DMS114 treated with DMSO at 0.1 percent for 48 hours (cell line): ENCODE results near the gene UNK.
"Not testable (repeated sequence)": the region's sequence is repeated elsewhere in the genome, so short reads cannot be mapped to it uniquely, and the experiment has no call there.

Experiments used
- DNase-seq: peaks from one replicate; lab custom pipeline; 2025; ENCODE audit not compliant: unreplicated experiment; lab: John Stamatoyannopoulos, UW

Gene UNK

DNA sequence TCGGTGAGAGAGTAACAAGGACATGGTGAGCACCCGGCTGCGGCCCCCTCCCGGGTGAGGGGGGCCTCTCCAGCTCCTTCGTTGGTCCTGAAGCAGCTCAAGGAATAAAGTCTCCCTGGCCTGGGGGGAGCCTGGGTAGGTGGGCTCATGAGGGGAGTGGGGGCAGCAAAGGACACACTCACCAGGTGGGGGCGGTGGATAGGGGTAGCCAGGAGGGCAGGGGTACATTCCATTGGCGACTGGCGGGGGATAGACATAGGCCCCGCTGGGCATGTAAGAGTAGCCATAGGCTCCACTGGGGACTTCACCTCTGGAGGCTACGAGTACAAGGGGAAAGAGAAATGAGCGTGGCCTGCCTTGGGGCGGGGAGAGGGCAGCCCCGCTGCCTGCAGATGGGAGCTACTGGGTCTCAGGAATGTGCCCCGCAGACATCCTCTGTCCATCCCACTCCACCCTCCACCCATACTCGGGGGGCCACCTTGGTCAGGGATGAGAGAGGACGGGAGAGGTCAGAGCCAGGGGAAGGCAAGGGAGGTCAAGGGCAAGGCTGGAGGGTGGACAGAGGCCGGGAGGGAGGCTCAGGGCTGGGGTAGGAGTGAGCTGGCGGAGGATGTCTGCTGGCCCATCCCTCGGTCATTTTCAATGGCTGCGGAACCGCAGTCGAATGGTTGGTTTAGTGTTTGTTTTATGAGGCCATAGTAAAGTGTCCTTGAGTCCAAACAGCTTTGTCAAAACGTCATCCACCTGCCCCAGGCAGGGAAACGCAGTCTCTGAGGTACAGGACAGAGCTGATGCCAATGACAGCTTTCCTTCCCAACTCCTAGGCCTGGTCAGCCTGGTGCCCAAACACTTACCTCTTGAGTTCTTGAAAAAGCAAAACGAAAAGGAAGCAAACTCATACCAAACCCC lies 63.3 kb downstream of the UNK start:
- DNase-seq, result no peak

GRCh38 chr17:75848523-75849278 lies 64.1 kb downstream of the UNK start:
- no peak for DNase-seq

DNA sequence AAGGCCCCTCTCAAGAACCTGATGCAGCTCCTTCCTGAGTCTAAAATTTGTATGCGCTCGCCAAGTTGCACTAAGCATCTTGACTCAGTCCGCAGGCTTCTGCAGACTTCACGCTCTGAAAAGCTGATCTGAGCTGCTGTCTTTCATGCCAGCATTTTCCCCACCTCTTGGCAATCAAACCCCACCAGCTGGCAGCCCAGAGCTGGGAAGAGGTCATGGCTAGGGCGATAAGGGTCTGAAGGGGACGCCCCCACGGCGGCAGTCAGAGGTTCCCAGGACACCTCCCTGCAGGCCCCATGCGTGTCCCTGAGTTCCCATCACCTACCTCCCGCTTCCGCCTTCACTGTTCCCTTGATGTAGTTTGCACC lies 64.7 kb downstream of the UNK start:
- no peak for DNase-seq

DNA sequence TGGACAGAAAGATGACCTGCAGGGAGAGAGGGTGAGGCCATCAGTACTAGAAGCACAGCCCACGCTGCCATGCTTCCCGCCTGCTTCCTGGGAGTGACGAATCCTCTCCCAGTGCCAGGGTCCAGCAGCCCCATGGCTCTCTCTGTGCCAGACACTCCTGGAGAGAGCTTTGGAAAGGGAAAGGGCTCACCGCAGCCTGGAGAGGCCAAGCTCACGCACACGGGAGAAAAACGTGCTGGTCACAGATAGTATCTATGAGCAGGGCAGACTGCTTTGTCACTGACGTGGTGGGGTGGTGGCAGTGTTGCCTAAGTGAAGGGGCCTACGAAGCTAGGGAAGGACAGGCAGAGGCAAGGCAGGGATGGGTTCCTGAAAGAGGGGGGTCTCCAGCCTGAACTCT lies 65.1 kb downstream of the UNK start:
- DNase-seq, result no peak

DNA sequence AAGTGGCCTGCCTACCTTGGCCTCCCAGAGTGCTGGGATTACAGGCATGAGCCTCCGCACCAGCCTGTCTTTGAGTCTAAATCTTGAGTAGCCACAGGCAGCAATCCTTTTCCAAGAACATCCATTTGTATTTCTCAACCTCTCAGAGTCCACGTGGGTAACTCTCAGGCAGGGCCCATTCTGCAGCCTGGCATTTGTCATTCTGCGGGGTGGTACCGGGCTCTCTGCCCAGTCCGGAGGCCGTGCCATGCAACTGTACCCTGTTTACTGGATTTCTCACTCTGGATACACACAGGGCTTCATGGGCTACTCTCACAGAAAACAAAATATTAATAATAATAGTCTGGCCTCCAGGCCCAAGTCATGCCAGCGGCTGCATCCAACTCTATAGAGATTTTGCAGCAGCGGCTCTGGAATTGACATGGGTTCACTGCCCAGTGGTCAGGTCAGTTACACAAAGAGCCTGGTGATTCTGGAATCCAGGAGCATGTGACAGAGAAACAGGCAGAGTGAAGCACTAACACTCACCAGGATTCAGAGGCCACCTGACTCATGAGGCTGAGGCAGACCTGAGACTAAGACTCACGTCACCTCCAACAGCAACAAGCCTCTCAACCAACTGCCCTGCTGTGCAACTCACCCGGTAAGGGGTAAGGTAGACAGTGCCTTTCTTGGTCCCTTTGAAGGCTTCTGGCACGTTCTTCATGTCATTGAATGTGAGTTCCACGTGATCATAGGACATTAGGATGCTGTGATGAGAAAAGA lies 66.5 kb downstream of the UNK start:
- no peak for DNase-seq

DNA sequence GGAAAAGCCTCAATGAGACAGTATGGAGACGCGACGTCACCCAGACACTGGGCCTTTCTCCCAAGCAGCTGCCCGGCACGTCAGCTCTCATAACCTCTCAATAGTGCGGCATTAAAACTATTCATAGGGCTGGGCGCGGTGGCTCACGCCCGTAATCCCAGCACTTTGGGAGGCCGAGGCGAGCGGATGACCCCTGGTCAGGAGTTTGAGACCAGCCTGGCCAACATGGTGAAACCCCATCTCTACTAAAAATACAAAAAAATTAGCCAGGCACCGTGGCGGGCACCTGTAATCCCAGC lies 67.0 kb downstream of the UNK start:
- not testable (repeated sequence) for DNase-seq

DNA sequence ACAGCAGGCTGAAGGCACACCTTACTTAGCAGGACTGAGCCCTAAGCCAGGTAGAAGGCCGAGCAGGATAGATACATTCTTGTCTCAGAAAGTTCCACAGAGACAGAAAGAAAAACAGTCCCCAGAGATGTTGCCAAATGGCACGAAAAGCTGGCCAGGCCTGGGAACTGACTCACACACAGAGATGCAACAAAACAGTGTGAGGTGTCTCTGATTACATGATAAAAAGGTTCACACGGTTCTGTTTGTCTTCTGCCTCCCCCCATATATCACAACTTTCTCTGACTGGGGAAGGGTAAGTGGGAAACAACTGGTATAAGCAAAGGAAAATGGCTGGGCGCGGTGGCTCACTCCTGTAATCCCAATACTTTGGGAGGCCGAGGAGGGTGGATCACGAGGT lies 68.8 kb downstream of the UNK start:
- DNase-seq, result no peak

DNA sequence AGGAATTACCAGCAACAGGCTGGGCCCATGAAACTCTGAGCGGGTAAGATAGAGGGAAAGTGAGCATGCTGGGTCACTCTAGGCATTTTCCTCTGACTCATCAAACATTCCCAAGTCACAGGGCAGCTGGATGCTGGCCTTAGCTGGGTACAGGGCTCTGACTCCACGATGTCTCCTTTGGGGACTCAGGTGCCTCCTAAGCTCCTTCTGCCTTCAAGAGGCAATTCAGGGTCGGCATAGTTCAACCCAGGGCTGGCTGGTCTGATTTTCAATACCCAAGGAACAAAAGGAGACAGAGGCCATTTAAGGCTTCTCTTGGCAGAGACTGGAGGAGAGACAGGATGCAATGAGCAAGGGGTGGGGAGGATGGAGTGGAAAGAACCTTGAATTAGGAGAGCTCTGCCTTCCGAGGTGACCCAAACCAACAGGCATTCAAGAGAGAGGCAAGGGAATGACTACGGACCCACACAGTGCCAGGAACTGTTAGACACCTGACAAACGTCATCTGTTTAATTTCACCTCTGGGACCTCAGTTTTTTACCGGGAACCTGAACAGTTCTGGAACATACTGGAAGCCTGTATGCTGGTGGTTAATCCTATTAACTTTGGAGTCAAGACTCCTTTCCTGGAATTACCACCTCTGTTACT lies 69.6 kb downstream of the UNK start:
- DNase-seq, result no peak

DNA sequence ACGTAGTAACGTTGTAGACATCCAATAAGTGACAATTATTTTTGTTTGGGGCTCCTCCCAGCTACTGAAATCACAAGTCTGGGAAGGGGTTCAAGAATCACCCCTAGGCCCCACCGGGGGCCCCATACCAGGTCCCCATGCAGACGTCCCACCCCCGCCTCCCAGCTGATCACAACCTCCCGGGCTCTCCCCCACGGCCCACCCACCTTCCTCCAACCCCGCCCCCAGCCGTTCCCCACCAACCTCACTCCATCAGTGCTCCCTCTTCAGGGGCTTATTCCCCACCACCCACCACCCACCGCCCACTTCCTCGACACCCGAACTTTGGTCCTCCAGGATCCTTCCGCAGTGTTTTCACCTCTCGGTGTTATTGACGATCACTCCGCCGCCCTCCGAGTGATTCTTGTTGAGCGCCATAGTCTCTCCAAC lies 70.3 kb downstream of the UNK start:
- DNase-seq, result no peak

GRCh38 chr17:75855310-75856061 lies 70.9 kb downstream of the UNK start, which contains the start of gene WBP2:
Gene WBP2, minus strand, starts transcription at chr17:75855335. Its CDS starts 38 bp downstream, at chr17:75855297.
- DNase-seq, result peak; percentile 99

DNA sequence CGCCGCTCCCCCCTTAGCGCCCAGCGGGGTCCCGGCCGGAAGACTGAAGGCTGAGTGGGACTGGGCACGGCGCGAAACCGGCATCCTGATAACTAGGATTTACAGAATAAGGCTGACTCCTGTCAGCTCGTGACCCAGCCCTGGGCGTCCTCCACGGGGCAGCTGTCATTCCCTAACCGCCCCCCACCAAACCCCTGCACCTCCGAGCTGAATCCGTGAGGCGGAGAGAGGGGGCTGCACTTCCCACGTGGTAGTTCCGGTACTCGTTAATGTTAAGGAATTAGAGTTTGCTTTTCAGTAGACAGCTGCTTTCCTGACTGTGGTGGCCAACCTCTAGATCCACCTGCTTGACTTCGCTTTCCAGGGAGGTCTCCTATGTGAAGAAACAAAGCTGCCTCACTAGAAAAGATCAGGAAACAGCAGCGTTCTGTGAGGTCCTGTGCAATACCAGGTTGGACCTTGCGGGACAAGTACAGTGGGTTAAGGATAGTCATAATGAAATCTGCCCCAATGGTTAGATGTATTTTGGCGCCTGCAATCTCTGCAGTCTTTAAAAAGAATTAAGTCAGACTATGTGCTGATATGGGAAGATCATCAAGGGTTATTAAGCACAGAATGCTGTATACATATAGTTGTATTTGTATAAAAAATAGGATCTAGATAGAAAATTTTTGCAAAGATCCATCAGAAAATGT lies 71.6 kb downstream of the UNK start:
- peak; percentile 45 for DNase-seq

- not testable (repeated sequence) for DNase-seq
Measured at GRCh38 chr17:75859358-75859757, 74.8 kb downstream of the UNK start.

- DNase-seq, result no peak
Measured at GRCh38 chr17:75861927-75862317, 77.3 kb downstream of the UNK start.

GRCh38 chr17:75864448-75864871 lies 79.9 kb downstream of the UNK start:
- no peak for DNase-seq

DNA sequence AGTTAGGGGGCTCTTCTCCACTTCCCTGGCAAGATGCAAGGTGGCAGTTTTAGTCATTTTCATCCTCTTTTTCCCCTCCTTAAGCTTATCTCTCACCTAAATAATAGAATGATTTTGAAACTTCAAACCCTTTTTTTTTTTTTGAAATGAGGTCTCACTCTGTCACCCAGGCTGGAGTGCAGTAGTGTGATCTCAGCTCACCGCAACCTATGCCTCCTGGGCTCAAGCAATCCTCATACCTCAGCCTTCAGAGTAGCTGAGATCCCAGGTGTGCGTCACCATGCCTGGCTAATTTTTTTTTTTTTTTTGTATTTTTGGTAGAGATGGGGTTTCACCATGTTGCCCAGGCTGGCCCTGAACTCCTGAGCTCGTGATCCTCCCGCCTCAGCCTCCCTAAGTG lies 80.3 kb downstream of the UNK start:
- not testable (repeated sequence) for DNase-seq

- not testable (repeated sequence) for DNase-seq
Measured at GRCh38 chr17:75865404-75866188, 81.0 kb downstream of the UNK start.

DNA sequence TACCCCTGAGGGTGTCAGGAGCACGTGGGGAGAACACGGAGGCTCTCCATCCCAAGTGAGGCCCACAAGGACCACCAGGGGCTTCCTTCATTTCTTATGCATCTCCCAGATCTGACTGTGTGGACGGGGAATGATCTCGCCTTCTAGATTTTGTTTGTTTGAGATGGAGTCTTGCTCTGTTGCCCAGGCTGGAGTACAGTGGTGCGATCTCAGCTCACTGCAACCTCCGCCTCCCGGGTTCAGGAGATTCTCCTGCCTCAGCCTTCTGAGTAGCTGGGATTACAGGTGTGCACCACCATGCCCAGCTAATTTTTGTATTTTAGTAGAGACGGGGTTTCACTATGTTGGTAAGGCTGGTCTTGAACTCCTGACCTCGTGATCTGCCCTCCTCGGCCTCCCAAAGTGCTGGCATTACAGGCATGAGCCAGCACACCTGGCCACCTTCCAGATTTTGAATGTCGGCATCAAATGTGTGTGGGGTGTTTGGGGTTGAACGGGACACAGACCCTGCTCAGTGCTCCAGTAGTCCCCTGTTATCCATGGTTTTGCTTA lies 84.2 kb downstream of the UNK start:
- DNase-seq, result not testable (repeated sequence)

- no peak for DNase-seq
Measured at GRCh38 chr17:75869282-75870141, 84.9 kb downstream of the UNK start.
